ENCODE data around the gene PTP4A1.

Gene PTP4A1

GRCh38 chr6:63579937-63580703 is 7.8 kb downstream of the PTP4A1 start:
- in situ Hi-C loops (cut with MboI; ENCODE audit: low sequenced_read_pairs) = loop anchor here (25.0 kb wide), 1 partner anchor 182 kb away; no protein-coding TSS in a partner anchor

GRCh38 chr6:63580704-63580961 is 8.4 kb downstream of the PTP4A1 start:
- in situ Hi-C loops (cut with MboI; ENCODE audit: low sequenced_read_pairs) = loop anchor here (25.0 kb wide), 1 partner anchor 182 kb away; no protein-coding TSS in a partner anchor

DNA sequence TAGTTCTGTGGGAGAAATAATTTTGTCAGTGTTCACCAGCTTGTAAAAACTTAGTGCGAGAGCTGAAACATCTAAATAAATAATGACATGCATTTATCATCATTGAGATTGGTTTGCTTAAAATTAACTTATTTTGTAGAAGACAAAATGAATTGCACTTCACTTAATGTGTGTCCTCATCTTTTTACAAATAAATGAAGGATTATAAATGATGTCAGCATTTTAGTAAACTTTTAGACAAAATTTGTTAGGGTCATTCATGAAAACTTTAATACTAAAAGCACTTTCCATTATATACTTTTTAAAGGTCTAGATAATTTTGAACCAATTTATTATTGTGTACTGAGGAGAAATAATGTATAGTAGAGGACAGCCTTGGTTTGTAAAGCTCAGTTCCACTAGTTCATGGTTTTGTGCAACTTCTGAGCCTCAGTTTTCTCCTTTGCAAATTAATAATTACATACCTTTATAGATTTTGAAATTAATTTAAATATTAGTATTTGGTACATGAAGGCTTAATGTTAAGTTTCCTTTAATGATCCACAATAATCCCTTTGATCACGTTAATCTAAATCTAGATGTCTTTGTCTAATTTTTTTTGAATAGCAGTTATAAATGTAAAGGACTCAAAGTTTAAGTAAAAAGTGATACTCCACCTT is 9.2 kb downstream of the PTP4A1 start:
- in situ Hi-C loops (cut with MboI; ENCODE audit: low sequenced_read_pairs) = loop anchor here (25.0 kb wide), 1 partner anchor 181 kb away; no protein-coding TSS in a partner anchor

- in situ Hi-C loops (cut with MboI; ENCODE audit: low sequenced_read_pairs) = loop anchor here (25.0 kb wide), 1 partner anchor 180 kb away; no protein-coding TSS in a partner anchor
These were observed 10.4 kb downstream of the PTP4A1 start for GRCh38 chr6:63582579-63583231.

DNA sequence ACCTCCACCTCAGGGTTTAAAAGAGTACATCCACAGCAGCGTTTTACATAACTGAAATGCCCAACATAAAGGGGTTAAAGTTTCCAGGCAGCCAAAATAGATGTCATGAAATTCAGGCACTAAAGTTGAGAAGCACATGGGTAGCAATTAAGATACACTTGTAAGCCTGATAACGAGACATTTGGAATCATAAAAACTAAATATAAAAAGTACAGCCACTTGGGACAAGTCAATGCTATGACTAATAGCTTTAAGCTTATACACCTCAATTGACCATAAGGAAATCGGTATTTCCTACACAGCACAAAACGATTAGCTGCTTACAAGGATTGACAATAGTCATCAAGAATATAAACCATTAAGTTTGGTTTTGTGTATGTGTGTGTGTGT is 11.8 kb downstream of the PTP4A1 start:
- in situ Hi-C loops (cut with MboI; ENCODE audit: low sequenced_read_pairs) = loop anchor here (25.0 kb wide), 1 partner anchor 178 kb away; no protein-coding TSS in a partner anchor

DNA sequence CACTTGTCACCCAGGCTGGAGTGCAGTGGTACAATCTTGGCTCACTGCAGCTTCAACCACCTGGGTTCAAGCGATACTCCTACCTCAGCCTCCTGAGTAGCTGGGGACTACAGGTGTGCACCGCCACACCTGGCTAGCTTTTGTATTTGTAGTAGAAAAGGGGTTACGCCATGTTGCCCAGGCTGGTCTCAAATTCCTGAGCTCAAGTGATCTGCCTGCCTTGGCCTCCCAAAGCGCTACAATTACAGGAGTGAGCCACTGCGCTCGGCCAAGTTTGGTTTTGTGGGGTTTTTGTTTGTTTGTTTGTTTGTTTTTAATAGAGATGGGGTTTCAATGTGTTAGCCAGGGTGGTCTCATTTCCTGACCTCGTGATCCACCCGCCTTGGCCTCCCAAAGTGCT is 12.3 kb downstream of the PTP4A1 start:
- in situ Hi-C loops (cut with MboI; ENCODE audit: low sequenced_read_pairs) = loop anchor here (25.0 kb wide), 1 partner anchor 178 kb away; no protein-coding TSS in a partner anchor

DNA sequence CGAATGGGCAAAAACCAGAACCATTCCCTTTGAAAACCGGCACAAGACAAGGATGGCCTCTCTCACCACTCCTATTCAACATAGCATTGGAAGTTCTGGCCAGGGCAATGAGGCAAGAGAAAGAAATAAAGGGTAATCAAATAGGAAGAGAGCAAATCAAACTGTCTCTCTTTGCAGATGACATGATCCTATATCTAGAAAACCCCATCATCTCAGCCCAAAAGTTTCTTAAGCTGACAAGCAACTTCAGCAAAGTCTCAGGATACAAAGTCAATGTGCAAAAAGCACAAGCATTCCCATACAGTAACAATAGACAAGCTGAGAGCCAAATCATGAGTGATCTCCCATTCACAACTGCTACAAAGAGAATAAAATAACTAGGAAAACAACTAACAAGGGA is 13.4 kb downstream of the PTP4A1 start:
- in situ Hi-C loops (cut with MboI; ENCODE audit: low sequenced_read_pairs) = loop anchor here (25.0 kb wide), 1 partner anchor 177 kb away; no protein-coding TSS in a partner anchor

GRCh38 chr6:63589952-63590411 is 17.7 kb downstream of the PTP4A1 start:
- in situ Hi-C loops (cut with MboI; ENCODE audit: low sequenced_read_pairs) = loop anchor here (25.0 kb wide), 1 partner anchor 172 kb away; no protein-coding TSS in a partner anchor

DNA sequence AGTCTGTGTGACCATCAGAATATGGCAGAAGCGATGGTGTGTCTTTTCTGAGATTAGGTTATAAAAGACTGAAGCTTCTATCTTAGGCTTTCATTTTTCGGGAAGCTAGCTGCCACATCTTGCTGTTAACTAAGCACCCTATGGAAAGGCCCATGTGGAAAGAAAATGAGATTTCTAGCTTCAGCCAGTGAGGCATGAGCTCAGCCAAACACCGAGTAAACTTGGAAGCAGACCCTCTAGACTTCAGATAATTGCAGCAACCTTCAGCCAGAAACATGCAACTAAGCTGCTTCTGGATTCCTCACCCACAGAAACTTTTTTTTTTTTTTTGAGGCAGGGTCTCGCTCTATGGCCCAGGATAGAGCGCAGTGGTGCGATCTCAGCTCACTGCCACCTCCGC is 20.6 kb downstream of the PTP4A1 start:
- in situ Hi-C loops (cut with MboI; ENCODE audit: low sequenced_read_pairs) = loop anchor here (25.0 kb wide), 1 partner anchor 169 kb away; no protein-coding TSS in a partner anchor

DNA sequence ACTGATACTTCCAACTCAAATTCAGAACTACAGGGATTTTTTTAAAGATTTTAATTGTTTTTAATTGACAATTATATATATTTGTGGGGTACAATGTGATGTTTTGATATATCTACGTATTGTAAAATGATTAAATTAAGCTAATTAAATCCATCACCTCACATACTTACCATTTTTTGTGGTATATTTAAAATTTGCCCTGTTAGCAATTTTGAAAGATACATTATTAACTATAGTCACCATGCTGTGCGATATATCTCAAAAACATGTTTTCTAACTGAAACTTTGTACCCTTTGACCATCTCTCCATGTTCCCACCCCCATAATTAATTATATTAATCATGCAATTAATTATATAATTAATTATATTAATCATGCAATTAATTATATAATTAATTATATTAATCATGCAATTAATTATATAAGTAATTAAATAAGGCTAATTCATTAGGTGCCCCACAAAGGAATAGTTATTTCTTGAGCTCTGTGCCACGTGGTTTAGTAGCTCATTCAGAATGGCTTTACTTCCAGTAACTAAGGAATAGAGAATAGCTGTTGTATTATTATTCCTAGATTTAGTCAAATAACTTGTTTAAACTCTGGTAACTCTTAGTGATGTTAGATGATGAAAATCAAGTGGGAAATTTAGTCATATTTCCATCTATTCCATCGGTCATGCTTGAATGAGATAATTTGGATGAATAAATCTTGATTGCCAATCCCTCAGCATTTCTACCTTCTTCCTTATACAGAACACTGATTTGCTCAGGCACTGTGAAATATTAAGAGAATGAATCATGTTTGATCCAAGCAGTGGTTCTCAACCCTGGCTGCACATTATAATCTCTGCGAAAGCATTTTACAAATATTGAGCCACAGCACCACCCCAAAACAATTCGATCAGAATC is 25.1 kb downstream of the PTP4A1 start:
- in situ Hi-C loops (cut with MboI; ENCODE audit: low sequenced_read_pairs) = loop anchor here (25.0 kb wide), 1 partner anchor 165 kb away; no protein-coding TSS in a partner anchor

- in situ Hi-C loops (cut with MboI; ENCODE audit: low sequenced_read_pairs) = loop anchor here (25.0 kb wide), 1 partner anchor 164 kb away; no protein-coding TSS in a partner anchor
These were observed 26.1 kb downstream of the PTP4A1 start for GRCh38 chr6:63598049-63599036.

- in situ Hi-C loops (cut with MboI; ENCODE audit: low sequenced_read_pairs) = loop anchor here (25.0 kb wide), 1 partner anchor 163 kb away; no protein-coding TSS in a partner anchor
These were observed 27.0 kb downstream of the PTP4A1 start for GRCh38 chr6:63599243-63599642.

- in situ Hi-C loops (cut with MboI; ENCODE audit: low sequenced_read_pairs) = no loop called here
These were observed 27.9 kb downstream of the PTP4A1 start for GRCh38 chr6:63600136-63600535.

DNA sequence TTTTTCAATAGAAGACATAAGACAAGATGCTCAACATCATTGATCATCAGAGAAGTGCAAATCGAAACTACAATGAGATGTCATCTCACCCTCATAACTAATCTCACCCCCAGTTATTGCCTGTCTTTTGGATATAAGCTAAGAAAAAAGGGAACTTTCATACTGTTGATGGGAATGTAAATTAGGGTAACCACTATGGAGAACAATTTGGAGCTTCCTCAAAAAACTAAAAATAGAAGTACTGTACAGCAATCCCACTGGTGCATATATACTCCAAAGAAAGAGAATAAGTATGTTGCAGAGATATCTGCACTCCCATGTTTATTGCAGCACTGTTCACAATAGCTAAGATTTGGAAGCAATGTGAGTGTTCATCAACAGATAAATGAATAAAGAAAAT is 37.0 kb downstream of the PTP4A1 start:
- in situ Hi-C loops (cut with MboI; ENCODE audit: low sequenced_read_pairs) = no loop called here

- in situ Hi-C loops (cut with MboI; ENCODE audit: low sequenced_read_pairs) = no loop called here
These were observed 38.7 kb downstream of the PTP4A1 start for GRCh38 chr6:63610944-63611343.

DNA sequence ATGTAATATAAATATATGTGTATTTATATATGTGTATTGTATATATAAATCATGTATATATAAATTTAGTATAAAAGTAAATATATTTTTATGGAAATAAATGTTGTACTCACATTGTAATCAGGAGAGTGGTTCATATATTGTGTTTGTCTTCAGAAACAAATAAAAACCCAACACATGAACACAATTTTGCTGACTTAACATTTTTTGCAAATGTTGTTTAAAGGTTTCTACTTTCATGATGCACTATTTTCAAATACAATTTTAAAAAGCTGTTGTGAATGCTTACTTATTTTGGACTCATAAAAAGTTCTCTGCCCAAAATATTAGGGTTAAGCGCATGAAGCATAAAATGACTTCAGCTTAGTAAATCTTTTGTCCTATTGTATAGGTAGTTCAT is 39.3 kb downstream of the PTP4A1 start:
- in situ Hi-C loops (cut with MboI; ENCODE audit: low sequenced_read_pairs) = no loop called here

DNA sequence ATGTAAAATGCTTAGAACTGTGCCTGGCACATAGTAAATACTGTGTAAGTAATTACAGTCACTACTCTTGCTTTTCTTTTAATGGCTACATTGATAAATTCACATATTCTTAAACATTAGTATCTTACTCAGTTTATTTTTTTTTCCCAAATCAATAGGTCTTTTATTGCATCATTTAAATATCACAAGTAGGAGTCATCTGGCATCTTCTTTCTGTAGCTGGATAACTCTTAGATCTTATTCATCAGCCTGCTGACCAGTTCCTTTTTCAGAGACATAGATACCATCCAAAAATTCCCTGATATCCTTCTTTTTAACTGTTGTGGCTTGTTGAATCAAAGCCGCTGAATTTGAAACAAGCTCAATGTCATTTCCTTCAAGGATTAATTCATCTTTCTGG is 43.3 kb downstream of the PTP4A1 start:
- in situ Hi-C loops (cut with MboI; ENCODE audit: low sequenced_read_pairs) = no loop called here

Measured in HL-60/S4 (cell line).